ENCODE data around the gene HEATR5A. TPM values are rescaled to one million over a fixed set of nuclear protein-coding genes. Genes with fewer than 3 reads are reported as not detected.

Gene HEATR5A
- total RNA-seq, 1 donor from 2014 or later = 25.3 TPM

DNA sequence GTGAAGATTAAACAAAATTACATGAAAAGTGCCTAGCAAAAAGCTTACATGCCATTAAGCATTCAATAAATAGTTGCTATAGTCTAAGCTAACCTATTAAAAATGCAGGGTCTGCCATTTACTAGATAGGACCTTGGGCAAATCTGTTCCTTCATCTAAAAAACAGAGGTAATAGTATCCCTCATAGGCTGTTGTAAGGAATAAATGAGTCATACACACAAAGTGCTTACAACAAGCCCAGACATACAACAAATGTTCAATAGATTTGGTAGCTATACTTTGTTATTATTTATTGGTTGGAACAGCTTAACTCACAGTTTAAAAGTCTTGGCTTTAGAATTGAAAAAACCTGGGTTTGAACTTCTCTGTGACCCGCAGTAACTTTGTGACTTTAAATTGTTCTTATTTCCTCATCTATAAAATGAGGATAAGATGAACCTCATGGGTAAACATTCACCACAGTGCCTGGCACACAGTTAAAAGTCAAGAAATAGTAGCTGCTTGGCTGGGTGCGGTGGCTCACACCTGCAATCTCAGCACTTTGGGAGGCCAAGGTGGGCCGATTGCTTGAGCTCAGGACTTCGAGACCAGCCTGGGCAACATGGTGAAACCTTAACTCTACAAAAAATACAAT is 24.7 kb downstream of the HEATR5A start:
- H3K4me3 Mint-ChIP-seq (ENCODE audit: unreplicated experiment) = no peak overlapping the region
- H3K9me3 Mint-ChIP-seq (ENCODE audit: unreplicated experiment) = no peaks in the 10 kb centered on the region
- no peak overlapping the region for H3K27ac Mint-ChIP-seq (ENCODE audit: unreplicated experiment)
- no peaks in the 10 kb centered on the region for H3K4me1 Mint-ChIP-seq (ENCODE audit: unreplicated experiment)
- H3K36me3 Mint-ChIP-seq (ENCODE audit: low read depth, unreplicated experiment) = peaks cover 5% of the 10 kb centered on the region
- no peaks in the 10 kb centered on the region for H3K27me3 Mint-ChIP-seq (ENCODE audit: unreplicated experiment)
- TF ChIP-seq, protein P1, sequence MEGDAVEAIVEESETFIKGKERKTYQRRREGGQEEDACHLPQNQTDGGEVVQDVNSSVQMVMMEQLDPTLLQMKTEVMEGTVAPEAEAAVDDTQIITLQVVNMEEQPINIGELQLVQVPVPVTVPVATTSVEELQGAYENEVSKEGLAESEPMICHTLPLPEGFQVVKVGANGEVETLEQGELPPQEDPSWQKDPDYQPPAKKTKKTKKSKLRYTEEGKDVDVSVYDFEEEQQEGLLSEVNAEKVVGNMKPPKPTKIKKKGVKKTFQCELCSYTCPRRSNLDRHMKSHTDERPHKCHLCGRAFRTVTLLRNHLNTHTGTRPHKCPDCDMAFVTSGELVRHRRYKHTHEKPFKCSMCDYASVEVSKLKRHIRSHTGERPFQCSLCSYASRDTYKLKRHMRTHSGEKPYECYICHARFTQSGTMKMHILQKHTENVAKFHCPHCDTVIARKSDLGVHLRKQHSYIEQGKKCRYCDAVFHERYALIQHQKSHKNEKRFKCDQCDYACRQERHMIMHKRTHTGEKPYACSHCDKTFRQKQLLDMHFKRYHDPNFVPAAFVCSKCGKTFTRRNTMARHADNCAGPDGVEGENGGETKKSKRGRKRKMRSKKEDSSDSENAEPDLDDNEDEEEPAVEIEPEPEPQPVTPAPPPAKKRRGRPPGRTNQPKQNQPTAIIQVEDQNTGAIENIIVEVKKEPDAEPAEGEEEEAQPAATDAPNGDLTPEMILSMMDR (IDR thresholded peaks at IDR 0.05; ENCODE audit: unreplicated experiment) = no peak
- no peak for DNase-seq (ENCODE audit: low spot score)

DNA sequence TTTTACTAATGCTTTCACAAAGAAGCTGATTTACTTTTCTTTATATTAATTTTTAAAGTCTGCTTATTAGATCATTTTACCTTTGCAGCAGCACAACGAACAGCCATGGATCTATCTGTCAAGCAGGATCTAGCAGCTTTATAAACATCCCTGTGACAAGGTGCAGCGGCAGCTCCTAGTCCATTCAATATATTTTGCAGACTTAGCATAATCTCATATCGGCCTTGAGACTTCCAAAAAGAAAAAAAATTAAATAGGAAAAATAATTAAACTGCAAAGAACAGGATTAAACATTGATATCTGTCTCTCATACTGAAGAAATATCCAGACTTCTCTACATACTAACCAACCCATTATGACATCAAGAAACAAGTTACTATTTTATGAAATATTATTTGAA is 25.2 kb downstream of the HEATR5A start:
- no peak for DNase-seq (ENCODE audit: low spot score)
- no peaks in the 10 kb centered on the region for H3K27me3 Mint-ChIP-seq (ENCODE audit: unreplicated experiment)
- TF ChIP-seq, protein P1 (IDR thresholded peaks at IDR 0.05; ENCODE audit: unreplicated experiment) = no peak

DNA sequence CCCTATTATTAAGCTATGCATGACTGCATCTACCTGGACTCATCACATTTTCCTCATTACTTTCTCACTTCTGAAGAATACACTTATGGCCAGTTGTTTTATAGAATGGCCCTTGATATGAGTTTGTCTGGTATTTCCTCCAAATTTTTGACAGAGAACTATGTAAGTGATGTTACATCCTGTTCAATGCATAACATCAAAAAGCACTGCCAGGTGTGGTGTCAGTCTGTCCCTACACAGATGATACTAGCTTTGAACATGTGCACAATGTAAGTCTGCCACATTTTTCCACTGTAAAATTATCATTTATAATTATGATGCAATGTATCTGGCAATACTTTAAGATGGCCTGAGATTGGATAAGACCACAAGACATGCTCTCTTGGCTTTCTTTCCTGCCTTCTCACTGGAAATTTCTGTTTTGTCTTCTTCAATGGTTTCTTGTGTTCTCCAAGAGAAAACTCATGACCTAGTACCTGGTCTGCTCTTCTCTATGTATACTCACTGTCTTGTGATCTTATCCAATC is 28.3 kb downstream of the HEATR5A start:
- Mint-ChIP-seq H3K27ac (ENCODE audit: unreplicated experiment) (no peak overlapping the region), H3K4me3 (ENCODE audit: unreplicated experiment) (no peak overlapping the region), H3K9me3 (ENCODE audit: unreplicated experiment) (no peaks in the 10 kb centered on the region), H3K27me3 (ENCODE audit: unreplicated experiment) (no peaks in the 10 kb centered on the region), H3K36me3 (ENCODE audit: low read depth, unreplicated experiment) (no peaks in the 10 kb centered on the region), H3K4me1 (ENCODE audit: unreplicated experiment) (no peaks in the 10 kb centered on the region)
- TF ChIP-seq, protein P1 (IDR thresholded peaks at IDR 0.05; ENCODE audit: unreplicated experiment) = no peak
- DNase-seq (ENCODE audit: low spot score) = no peak

More for the DNA sequence above, 25.2 kb downstream of the HEATR5A start:
- Mint-ChIP-seq H3K4me3 (ENCODE audit: unreplicated experiment) (no peak overlapping the region), H3K9me3 (ENCODE audit: unreplicated experiment) (no peaks in the 10 kb centered on the region), H3K4me1 (ENCODE audit: unreplicated experiment) (no peaks in the 10 kb centered on the region), H3K36me3 (ENCODE audit: low read depth, unreplicated experiment) (peaks cover 5% of the 10 kb centered on the region), H3K27ac (ENCODE audit: unreplicated experiment) (no peak overlapping the region)

DNA sequence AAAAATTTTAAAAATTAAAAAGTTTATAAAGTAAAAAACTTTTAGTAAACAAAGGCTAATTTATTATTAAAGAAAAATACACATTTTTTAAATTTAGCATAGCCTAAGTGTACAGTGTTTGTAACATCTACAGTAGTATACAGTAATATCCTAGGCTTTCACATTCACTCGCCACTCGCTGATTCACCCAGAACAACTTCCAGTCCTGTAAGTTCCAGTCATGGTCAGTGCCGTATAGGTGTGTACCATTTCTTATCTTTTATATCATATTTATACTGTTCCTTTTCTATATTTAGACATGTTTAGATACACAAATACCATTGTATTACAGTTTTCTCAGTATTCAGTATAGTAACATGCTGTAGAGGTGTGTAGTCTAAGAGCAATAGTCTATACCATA is 28.9 kb downstream of the HEATR5A start:
- Mint-ChIP-seq H3K4me1 (ENCODE audit: unreplicated experiment) (no peaks in the 10 kb centered on the region), H3K4me3 (ENCODE audit: unreplicated experiment) (no peak overlapping the region), H3K9me3 (ENCODE audit: unreplicated experiment) (no peaks in the 10 kb centered on the region), H3K27ac (ENCODE audit: unreplicated experiment) (no peak overlapping the region), H3K27me3 (ENCODE audit: unreplicated experiment) (no peaks in the 10 kb centered on the region), H3K36me3 (ENCODE audit: low read depth, unreplicated experiment) (no peaks in the 10 kb centered on the region)
- no peak for DNase-seq (ENCODE audit: low spot score)
- TF ChIP-seq, protein P1 (IDR thresholded peaks at IDR 0.05; ENCODE audit: unreplicated experiment) = no peak

DNA sequence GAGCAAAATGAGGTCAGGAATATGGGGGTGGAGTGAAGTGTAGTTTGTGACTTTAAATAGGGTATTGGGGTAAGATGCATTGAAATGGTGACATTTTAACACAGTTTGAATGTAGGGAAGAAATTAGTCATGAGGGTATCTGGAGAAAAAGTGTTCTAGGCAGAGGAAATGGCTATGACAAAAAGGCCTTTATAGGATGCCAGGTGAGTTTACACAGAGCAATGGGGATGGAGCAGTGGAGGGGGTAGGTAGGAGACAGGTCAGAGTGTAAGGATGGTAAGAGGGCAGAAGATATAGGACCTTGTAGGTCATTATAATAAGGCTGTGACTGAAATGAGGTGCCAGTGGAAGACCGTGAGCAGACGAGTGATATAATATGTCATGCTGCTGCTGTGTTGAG is 30.4 kb downstream of the HEATR5A start:
- Mint-ChIP-seq H3K27me3 (ENCODE audit: unreplicated experiment) (no peaks in the 10 kb centered on the region), H3K36me3 (ENCODE audit: low read depth, unreplicated experiment) (no peaks in the 10 kb centered on the region), H3K9me3 (ENCODE audit: unreplicated experiment) (no peaks in the 10 kb centered on the region), H3K4me1 (ENCODE audit: unreplicated experiment) (no peaks in the 10 kb centered on the region), H3K27ac (ENCODE audit: unreplicated experiment) (no peak overlapping the region), H3K4me3 (ENCODE audit: unreplicated experiment) (no peak overlapping the region)
- no peak for DNase-seq (ENCODE audit: low spot score)
- TF ChIP-seq, protein P1 (IDR thresholded peaks at IDR 0.05; ENCODE audit: unreplicated experiment) = no peak
